WTC11 (cell line): ENCODE measurements around the gene LGALS9.

Experiments
- ESRRA ChIP-seq: sonication (generic); formaldehyde crosslinking; IDR thresholded peaks from 2 replicates; pipeline ENCODE4 v1.8.1; 2022; ENCODE audit warnings: mild to moderate bottlenecking, missing genetic modification reagents, borderline replicate concordance
- NFE2L1 ChIP-seq: sonication (generic); formaldehyde crosslinking; IDR thresholded peaks from 2 replicates; pipeline ENCODE4 v1.8.1; 2023; ENCODE audit warnings: missing genetic modification reagents
- NFYB ChIP-seq: sonication (generic); formaldehyde crosslinking; conservative IDR thresholded peaks from 2 replicates; pipeline ENCODE4 v1.8.0; 2022; ENCODE audit warnings: low read depth, missing genetic modification reagents
- PRDM15 ChIP-seq: sonication (generic); formaldehyde crosslinking; IDR thresholded peaks from 2 replicates; pipeline ENCODE4 v1.8.0; 2022; ENCODE audit warnings: missing genetic modification reagents
- TEAD1 ChIP-seq: sonication (generic); formaldehyde crosslinking; IDR thresholded peaks from 2 replicates; pipeline ENCODE4 v1.8.0; 2022; ENCODE audit warnings: mild to moderate bottlenecking, missing genetic modification reagents
- TEAD4 ChIP-seq: sonication (generic); formaldehyde crosslinking; IDR thresholded peaks from 2 replicates; pipeline ENCODE4 v1.8.0; 2022; ENCODE audit warnings: mild to moderate bottlenecking, missing genetic modification reagents
- USF2 ChIP-seq: sonication (generic); formaldehyde crosslinking; IDR thresholded peaks from 2 replicates; pipeline ENCODE4 v1.8.1; 2023; ENCODE audit warnings: mild to moderate bottlenecking, missing genetic modification reagents, moderate library complexity
- ZBTB21 ChIP-seq: sonication (generic); formaldehyde crosslinking; IDR thresholded peaks from 2 replicates; pipeline ENCODE4 v1.8.1; 2023; ENCODE audit warnings: mild to moderate bottlenecking, missing genetic modification reagents, borderline replicate concordance
- ZNF396 ChIP-seq: fragments of 250-450 bp; sonication (Bioruptor Pico); IDR thresholded peaks from 2 replicates; pipeline ENCODE4 v1.8.0; 2021; ENCODE audit warnings: mild to moderate bottlenecking, moderate library complexity, borderline replicate concordance
- ZNF671 ChIP-seq: fragments of 250-450 bp; sonication (Bioruptor Pico); IDR thresholded peaks from 2 replicates; pipeline ENCODE4 v1.8.0; 2021; ENCODE audit warnings: mild to moderate bottlenecking
- TF ChIP-seq, protein P1 (sequence below): fragments of 200-600 bp; IDR thresholded peaks from 2 replicates; pipeline ENCODE4 v1.8.0; 2022; ENCODE audit warnings: antibody characterized with exemption
- TF ChIP-seq, protein P2 (sequence below): sonication (generic); formaldehyde crosslinking; IDR thresholded peaks from 2 replicates; pipeline ENCODE4 v1.8.0; 2022; ENCODE audit warnings: mild to moderate bottlenecking, missing genetic modification reagents

DNA sequence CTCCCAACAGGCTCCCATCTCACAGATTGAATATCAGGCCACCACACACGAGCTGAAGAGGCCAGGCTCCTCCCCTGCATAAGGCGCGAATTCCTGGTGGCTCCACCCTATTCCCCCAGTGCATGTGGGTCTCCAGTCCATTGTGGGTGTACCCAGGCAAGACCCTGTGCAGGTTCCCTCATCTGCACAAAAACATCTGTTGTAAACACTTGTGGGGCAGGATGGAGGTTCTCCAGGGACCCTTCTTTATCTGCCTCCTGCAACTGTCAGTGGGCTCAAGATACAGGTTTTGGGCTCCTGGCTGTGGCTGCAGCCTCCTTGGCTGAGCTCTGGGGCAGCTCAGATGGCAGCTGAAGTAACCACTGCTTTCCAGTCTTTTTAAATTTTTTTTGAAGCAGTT is 17.6 kb upstream of the LGALS9 start:
- TF ChIP-seq, protein P1, sequence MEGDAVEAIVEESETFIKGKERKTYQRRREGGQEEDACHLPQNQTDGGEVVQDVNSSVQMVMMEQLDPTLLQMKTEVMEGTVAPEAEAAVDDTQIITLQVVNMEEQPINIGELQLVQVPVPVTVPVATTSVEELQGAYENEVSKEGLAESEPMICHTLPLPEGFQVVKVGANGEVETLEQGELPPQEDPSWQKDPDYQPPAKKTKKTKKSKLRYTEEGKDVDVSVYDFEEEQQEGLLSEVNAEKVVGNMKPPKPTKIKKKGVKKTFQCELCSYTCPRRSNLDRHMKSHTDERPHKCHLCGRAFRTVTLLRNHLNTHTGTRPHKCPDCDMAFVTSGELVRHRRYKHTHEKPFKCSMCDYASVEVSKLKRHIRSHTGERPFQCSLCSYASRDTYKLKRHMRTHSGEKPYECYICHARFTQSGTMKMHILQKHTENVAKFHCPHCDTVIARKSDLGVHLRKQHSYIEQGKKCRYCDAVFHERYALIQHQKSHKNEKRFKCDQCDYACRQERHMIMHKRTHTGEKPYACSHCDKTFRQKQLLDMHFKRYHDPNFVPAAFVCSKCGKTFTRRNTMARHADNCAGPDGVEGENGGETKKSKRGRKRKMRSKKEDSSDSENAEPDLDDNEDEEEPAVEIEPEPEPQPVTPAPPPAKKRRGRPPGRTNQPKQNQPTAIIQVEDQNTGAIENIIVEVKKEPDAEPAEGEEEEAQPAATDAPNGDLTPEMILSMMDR = no peak
- TF ChIP-seq NFYB (CRISPR knock-in tag) (no peak), TEAD4 (CRISPR knock-in tag) (no peak), ESRRA (CRISPR knock-in tag) (no peak), PRDM15 (CRISPR knock-in tag) (no peak), ZNF671 (CRISPR knock-in tag) (no peak), TEAD1 (CRISPR knock-in tag) (no peak), NFE2L1 (CRISPR knock-in tag) (no peak), ZNF396 (CRISPR knock-in tag) (no peak), ZBTB21 (CRISPR knock-in tag) (no peak), USF2 (CRISPR knock-in tag) (no peak)
- TF ChIP-seq, protein P2, sequence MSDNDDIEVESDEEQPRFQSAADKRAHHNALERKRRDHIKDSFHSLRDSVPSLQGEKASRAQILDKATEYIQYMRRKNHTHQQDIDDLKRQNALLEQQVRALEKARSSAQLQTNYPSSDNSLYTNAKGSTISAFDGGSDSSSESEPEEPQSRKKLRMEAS (CRISPR knock-in tag) = no peak
